Right atrium auricular region (tissue), 2 donors: ENCODE data around the gene VSTM2L. TPM values are rescaled to one million over a fixed set of nuclear protein-coding genes. Genes with fewer than 3 reads are reported as not detected.

Experiments used
- DNase-seq: peaks from one replicate; pipeline ENCODE4 v3.0.0-alpha.2; 2019; ENCODE audit warnings: low spot score
- H3K27ac ChIP-seq, 2 donors: fragments of 200-600 bp; sonication (generic); 1 replicate in 1 of 2; 2 replicates in 1 of 2; pipeline ENCODE4 v1.5.1; 2016 to 2019
- H3K27me3 ChIP-seq, 2 donors: fragments of 200-600 bp; sonication (generic); one replicate each; pipeline versions ENCODE4 v1.5.1 to v1.6.0; 2017 to 2019
- H3K36me3 ChIP-seq: fragments of 200-600 bp; sonication (generic); one replicate; pipeline ENCODE4 v1.5.1; 2016
- H3K4me1 ChIP-seq, 2 donors: fragments of 200-600 bp; sonication (generic); one replicate each; pipeline versions ENCODE4 v1.5.1 to v1.6.0; 2017 to 2019
- H3K4me3 ChIP-seq, 2 donors: fragments of 200-600 bp; sonication (generic); 1 replicate in 1 of 2; 2 replicates in 1 of 2; pipeline ENCODE4 v1.5.1; 2017 to 2019; ENCODE audit warnings: mild to moderate bottlenecking in 1 of 2, moderate library complexity in 1 of 2
- H3K9me3 ChIP-seq, 2 donors: fragments of 200-600 bp; sonication (generic); one replicate each; pipeline ENCODE4 v1.5.1; 2019
- CTCF ChIP-seq, 2 donors: fragments of 200-600 bp; sonication (generic); IDR thresholded peaks; one replicate each; pipeline ENCODE4 v1.5.1; 2019; ENCODE audit warnings: antibody characterized with exemption in 2 of 2
- total RNA-seq, 2 donors: library from RNA; depleted of rRNA; stranded (reverse); fragments of >200 nt; gene quantifications; one replicate each; pipeline ENCODE4 v1.1.0, GENCODE V29; 2016

VSTM2L gene
- total RNA-seq, 2 donors from 2014 or later: 97.4 to 303 TPM

GRCh38 chr20:37990571-37991151 lies 87.7 kb downstream of the VSTM2L start:
- Histone ChIP-seq H3K4me3 (no peak overlapping the region), H3K36me3 (peaks cover 6% of the 10 kb centered on the region), H3K27ac (peak overlapping the region; percentile 79 to 91), H3K9me3 (no peaks in the 10 kb centered on the region), H3K27me3 (no peaks in the 10 kb centered on the region), H3K4me1 (peaks cover 0 to 95% of the 10 kb centered on the region in 2 donors)
- peak; percentile 82 for DNase-seq
- no peak for TF ChIP-seq CTCF (IDR thresholded peaks at IDR 0.05)

GRCh38 chr20:37991157-37991866 lies 88.4 kb downstream of the VSTM2L start:
- H3K4me1 ChIP-seq: peaks cover 0 to 93% of the 10 kb centered on the region in 2 donors
- peak overlapping the region; percentile 79 to 91 for H3K27ac ChIP-seq
- H3K9me3 ChIP-seq: no peaks in the 10 kb centered on the region
- no peak for DNase-seq
- no peak for TF ChIP-seq CTCF (IDR thresholded peaks at IDR 0.05)
- no peaks in the 10 kb centered on the region for H3K27me3 ChIP-seq
- no peak overlapping the region for H3K4me3 ChIP-seq
- peaks cover 7% of the 10 kb centered on the region for H3K36me3 ChIP-seq

GRCh38 chr20:37991908-37992307 lies 89.0 kb downstream of the VSTM2L start:
- Histone ChIP-seq H3K9me3 (no peaks in the 10 kb centered on the region), H3K4me3 (no peak overlapping the region), H3K27me3 (no peaks in the 10 kb centered on the region), H3K36me3 (peaks cover 12% of the 10 kb centered on the region), H3K4me1 (peaks cover 0 to 87% of the 10 kb centered on the region in 2 donors), H3K27ac (peak overlapping the region; percentile 79 to 91)
- DNase-seq: no peak
- TF ChIP-seq CTCF (IDR thresholded peaks at IDR 0.05): no peak

GRCh38 chr20:37992802-37993409 lies 90.0 kb downstream of the VSTM2L start:
- Histone ChIP-seq H3K36me3 (peaks cover 22% of the 10 kb centered on the region), H3K9me3 (no peaks in the 10 kb centered on the region), H3K27ac (peak overlapping the region; percentile 79 to 91), H3K27me3 (no peaks in the 10 kb centered on the region), H3K4me3 (no peak overlapping the region), H3K4me1 (peaks cover 0 to 77% of the 10 kb centered on the region in 2 donors)
- no peak for DNase-seq
- TF ChIP-seq CTCF (IDR thresholded peaks at IDR 0.05): peak; percentile 43 to 73

- H3K36me3 ChIP-seq: peaks cover 38% of the 10 kb centered on the region
- peak overlapping the region; percentile 47 to 76 for H3K27ac ChIP-seq
- H3K4me3 ChIP-seq: no peak overlapping the region
These were observed 91.6 kb downstream of the VSTM2L start for GRCh38 chr20:37994512-37994911.

More at GRCh38 chr20:37994512-37994911, 91.6 kb downstream of the VSTM2L start:
- H3K27me3 ChIP-seq: no peaks in the 10 kb centered on the region
- DNase-seq: no peak
- no peak for TF ChIP-seq CTCF (IDR thresholded peaks at IDR 0.05)
- peaks cover 0 to 61% of the 10 kb centered on the region in 2 donors for H3K4me1 ChIP-seq
- no peaks in the 10 kb centered on the region for H3K9me3 ChIP-seq

Other genes with a start within 250 kb of the VSTM2L start
- 10 to 100 TPM; 29.9 to 39.9 TPM for gene CTNNBL1, start 209.1 kb upstream of the VSTM2L start, total RNA-seq
- 10 to 100 TPM; 10.8 to 11.5 TPM for gene TTI1, start 130.3 kb downstream of the VSTM2L start, total RNA-seq
- 10 to 100 TPM; 60.1 to 75.8 TPM for gene RPRD1B, start 130.6 kb downstream of the VSTM2L start, total RNA-seq